Germinal center (tissue), 1 donor: ENCODE measurements around the gene ZNF341.
"Not testable (repeated sequence)": the region's sequence is repeated elsewhere in the genome, so short reads cannot be mapped to it uniquely, and the experiment has no call there.

Source experiments
- DNase-seq: peaks from one replicate; pipeline ENCODE4 v3.0.0; 2012; ENCODE audit warnings: mixed read lengths, low spot score

Gene ZNF341

DNA sequence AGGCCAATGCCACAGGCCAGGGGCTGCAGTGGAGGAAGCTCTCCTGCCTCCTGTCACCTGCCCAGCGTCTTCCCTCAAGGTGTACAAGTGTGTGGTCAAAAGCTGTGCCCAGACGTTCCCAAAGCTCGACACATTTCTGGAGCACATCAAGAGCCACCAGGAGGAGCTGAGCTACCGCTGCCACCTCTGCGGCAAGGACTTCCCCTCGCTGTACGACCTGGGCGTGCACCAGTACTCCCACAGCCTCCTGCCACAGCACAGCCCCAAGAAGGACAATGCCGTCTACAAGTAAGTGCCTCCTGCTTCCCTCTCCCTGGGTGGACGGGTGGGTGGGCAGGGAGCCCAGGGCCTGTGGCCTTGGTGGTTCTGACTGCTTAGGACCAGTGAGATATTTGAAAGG, 38.2 kb downstream of the ZNF341 start:
- no peak for DNase-seq

DNA sequence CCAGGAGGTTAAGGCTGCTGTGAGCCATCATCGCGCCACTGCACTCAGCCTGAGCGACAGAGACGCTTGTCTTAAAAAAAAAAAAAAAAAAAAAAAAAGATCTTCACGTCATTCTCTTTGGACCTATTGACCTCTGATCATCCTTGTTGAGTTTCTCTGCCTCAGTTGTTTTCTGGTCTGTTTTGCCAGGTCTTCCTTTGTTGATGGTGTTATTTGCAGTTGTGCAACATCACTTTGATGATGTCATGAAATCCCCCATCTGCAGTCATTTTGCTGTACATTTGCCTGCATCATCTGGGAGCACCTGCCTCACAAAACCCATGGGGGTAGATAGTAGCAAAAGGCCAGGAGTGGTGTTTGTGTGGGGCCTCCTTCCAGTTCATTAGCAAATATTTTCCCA, 40.1 kb downstream of the ZNF341 start:
- DNase-seq, result no peak

DNA sequence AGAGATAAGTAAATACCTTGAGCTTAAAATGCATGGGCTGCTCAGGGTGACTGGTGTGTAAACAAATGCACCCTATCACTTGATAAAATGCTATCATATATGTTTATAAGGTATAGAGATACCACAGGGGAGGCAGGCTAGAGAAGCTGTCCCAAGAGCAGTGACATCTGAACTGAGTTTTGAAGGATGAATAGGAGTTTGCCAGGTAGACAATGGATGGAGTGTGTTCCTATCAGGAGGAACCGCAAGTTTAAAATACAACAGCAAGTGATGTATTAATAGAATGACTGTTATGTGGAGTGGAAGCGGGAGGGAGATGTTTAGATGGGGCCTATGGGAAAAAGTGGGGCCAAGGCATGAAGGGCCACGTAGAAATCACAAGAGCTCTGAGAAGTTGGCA, 40.6 kb downstream of the ZNF341 start:
- DNase-seq, result no peak

DNA sequence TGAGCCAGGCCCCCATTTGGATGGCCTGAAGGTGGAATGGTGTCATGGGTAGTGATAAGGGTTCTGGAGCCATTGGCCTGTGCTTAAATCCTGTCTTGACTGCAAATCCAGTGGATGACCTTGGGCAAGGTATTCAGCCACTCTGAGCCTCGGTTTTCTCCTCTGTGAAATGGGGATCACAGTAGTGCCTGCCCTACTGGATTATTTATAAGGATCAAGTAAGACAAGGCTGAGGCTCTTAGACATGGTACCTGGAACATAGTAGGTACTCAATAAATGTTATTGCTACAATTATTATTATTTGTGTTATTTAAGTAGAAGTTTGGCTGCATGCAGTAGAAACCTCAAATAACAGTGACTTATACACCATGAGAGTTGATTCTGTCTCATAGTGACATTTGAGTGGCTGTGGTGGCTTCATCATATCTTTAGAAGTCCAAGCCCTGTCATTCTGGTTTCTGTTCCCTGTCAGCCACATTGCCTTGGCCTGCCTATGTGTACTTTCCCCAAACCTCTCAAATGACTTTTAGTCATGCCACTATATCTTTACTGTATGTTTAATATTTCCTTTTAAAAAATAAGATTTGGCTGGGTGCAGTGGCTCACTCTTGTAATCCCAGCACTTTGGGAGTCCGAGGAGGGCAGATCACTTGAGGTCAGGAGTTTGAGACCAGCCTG, 41.8 kb downstream of the ZNF341 start:
- no peak for DNase-seq

DNA sequence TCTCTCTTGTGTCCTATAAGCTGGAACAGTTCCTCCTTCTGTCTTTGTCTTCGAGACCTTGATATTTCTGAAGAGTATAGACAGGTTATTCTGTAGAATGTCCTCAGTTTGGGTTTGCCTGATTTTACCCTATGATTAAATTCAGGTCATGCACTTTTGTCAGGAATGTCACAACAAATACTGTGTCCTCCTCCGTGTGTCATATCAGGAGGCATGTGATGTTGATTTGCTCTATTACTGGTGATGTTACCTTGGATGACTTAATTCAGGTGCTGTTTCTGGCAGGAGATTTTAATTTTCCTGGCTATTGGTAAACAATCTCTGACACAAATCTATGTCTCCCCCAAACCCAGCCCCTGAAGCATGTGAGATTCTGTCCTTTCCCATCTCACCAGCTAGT, 46.0 kb downstream of the ZNF341 start:
- DNase-seq, result no peak

DNA sequence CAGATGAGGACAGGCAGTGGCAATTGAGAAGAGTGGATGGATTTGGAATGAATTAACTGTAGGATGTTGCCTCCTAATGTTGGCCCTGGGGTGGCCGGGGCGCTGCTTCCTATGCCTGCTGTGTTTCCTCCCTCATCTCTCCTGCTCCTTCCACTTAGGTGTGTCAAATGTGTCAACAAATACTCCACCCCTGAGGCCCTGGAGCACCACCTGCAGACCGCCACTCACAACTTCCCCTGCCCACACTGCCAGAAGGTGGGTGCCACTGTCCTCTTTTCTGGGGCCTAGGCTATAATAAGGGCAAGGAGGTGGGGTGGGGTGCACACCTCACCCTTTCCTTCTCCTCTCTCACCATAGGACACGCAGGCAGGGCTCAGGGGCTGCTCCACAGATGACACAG, 49.3 kb downstream of the ZNF341 start:
- no peak for DNase-seq

DNA sequence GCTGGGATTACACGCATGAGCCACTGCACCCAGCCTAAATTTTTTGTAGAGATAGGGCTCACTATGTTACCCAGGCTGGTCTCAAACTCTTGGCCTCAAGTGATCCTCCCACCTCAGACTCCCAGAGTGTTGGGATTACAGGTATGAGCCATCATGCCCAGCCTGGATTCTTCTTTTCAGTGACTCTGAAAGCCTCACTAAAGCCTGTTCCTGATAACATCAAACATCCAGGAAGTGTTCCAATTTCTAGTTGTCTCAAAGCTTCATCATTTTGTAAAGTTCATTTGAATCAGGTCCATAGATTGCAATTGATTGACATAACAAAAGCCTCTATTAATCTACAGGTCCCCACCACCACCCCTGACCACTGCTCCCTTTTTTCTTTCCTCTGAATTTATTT, 50.1 kb downstream of the ZNF341 start:
- no peak for DNase-seq

DNA sequence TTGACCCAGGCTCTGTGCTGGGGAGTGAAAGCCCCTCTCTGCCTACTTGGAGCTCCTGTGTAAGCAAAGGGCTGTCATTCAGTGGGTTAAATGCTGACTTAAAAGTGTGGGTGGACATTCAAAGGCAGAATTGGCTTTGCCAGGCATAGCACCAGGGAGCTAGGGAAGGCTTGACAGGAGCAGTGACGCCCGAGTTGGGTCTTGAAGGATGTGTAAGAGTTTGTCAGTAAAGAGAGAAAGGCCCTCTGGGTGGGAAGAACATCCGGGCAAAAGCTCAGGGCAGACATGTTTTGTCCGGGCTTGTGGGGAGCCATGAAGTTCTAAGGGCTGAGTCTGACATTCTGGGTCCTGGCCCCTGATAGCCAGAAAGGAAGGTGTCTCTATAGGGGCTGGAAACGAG, 51.5 kb downstream of the ZNF341 start:
- DNase-seq, result no peak

DNA sequence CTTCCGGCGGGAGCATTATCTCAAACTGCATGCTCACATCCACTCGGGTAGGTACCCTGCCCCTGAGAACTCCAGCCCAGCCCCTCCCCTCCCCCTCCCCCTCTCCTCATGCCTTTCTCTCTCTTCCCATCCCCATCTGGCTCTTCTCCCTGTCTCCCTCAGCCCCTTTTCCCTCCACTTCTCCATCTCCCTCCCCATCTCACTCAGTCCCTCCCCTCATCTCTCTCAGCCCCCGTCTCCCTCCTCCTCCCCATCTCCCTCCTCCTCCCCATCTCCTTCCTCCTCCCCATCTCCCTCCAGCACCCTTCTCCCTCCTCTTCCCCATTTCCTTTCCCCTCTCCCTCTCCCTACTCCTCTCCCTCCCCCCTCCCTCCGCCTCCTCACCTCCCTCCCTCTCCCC, 52.0 kb downstream of the ZNF341 start:
- no peak for DNase-seq

DNA sequence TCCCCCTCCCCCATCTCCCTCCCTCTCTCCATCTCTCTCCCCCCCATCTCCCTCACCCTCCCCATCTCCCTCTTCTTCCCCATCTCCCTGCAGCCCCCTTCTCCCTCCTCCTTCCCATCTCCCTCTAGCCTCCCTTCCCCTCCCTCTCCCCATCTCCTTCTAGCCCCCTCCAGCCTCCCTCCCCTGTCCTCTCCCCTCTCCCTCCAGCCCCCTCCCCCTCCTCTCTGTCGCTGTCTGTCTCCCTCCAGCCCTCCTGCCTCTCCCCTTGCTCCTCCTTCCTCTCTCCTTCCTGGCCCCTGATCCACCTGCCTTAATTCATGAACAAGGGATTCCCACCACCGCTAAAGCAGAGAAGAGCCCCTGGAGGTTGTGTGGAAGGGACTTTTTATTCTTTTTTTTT, 52.4 kb downstream of the ZNF341 start:
- DNase-seq, result no peak

DNA sequence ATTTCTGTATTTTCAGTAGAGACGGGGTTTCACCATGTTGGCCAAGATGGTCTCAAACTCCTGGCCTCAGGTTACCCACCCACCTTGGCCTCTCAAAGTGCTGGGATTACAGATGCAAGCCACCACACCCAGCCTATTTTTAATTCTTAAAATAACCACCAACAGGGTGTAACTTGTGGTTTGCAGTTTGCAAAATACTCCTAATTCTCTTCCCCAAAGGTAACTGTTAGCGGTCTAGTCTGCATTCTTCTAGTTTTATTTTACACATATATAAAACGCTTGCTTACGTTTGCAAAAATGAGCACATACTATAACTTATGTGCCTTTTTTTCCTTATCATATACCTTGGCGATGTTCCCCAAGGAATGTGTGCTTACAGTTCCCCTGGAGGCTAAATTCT, 53.7 kb downstream of the ZNF341 start:
- DNase-seq, result no peak

DNA sequence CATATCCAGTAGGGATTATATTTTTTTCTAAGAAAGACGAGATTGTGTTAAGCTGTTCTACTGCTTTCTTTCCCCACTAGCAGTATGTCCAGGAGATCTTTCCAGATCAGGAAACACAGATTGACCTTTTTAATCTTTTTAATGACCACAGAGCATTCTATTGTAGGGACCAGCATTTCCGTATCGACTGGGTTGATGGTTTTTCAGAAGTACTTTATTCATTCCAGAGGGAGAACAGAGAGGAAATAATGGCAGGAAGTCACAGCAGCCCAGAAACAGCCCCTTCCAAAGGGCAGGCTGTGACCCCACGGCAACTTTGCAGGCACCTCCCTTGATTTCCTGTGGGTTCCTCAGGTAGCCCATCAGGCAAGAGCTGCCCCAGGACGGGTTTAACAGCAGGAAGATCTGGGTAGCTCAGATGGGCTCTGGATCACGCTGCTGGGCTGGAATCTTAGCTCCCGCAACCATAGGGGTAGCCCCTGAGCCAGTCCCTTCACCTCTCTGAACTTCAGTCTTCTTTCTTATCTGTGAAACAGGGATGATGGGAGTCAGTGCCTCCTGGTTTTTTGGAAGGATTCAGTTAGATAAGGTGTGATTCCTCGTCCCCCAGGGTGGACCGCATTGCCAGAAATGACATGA, 55.6 kb downstream of the ZNF341 start:
- no peak for DNase-seq

DNA sequence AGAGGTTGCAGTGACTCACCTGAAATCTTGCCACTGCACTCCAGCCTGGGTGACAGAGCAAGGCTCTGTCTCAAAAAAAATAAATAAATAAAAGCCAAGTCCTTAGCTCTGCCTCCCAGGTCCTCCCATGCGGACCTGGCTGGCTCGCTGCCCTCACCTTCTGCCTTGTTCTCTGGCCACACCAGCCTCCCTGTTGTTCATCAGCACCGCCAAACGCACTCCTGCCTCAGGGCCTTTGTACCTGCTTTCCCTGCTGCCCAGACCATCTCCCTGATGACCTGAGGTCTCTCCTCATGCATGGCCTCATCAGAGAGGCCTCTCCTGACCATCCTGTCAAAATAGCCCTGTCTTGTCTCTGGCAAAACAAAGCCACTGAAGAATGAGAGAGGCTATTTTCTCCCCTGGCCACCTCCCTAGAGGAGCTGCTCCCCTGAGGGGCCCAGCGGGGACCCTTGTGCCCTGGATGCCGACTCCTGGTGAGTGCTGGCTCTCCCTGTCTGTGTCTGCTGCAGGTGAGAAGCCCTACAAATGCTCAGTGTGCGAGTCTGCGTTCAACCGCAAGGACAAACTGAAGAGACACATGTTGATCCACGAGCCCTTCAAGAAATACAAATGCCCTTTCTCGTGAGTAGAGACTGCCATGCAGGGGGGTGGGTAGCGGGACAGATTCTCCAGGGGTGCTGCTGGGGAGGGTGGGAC, 56.7 kb downstream of the ZNF341 start:
- no peak for DNase-seq

DNA sequence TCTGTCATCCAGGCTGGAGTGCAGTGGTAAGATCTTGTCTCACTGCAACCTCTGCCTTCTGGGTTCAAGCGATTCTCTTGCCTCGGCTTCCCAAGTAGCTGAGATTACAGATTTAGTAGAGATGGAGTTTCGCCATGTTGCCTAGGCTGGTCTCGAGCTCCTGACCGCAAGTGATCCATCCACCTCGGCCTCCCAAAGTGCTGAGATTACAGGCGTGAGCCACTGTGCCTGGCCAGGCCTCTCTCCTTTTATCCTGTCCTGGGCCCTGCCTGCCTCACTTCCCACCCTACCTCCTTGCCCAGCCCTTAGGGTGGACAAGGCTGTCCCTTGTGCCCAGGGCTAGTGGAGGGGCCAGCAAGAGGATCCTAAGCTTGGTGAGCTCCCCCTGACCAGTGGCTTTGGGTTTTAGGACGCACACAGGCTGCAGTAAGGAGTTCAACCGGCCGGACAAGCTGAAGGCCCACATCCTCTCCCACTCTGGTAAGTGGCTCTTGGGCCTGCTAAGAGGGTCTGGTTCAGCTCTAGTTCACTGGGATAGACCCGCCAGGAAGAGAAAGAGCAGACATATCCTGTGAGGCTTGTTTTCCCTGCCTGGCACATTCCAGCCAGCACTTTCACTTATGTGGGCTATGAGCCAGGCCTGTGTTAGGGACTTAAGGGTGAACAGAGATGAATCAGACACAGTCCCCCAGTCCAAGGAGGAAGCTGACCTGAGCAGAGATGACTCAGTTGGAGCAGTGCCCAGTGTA, 57.5 kb downstream of the ZNF341 start:
- DNase-seq, result no peak

DNA sequence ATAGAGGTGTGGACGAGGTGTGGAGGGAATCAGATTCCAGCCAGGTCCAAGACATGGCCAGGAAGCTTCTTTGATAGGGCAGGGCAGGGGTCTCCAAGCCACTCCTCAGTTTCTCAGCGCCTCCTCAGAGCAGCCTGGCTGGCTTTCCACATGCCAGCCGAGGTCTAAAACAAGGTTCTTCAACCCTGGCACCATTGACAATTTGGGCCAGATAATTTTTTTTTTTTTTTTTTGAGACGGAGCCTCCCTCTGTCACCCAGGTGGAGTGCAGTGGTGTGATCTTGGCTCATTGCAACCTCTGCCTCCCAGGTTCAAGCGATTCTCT, 58.0 kb downstream of the ZNF341 start:
- no peak for DNase-seq

DNA sequence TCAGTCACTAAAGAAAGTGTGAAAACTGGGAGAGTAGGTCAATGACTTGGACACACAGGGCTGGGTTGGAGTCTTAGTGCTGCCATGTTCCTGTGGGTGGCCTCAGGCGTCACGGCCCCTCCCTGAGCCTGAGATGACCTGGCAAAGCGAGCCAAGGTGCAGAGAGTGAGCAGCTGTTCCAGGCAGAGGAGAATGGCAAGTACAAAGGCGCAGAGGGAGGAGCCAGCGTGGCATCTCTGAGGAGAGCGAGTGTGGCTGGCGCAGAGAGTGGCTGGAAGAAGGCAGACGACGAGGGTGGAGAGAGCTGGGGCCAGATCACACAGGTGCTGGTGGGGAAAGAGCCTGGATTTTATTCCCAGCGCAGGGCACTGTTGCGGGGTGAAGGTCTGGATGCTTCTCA, 58.8 kb downstream of the ZNF341 start:
- DNase-seq, result no peak

DNA sequence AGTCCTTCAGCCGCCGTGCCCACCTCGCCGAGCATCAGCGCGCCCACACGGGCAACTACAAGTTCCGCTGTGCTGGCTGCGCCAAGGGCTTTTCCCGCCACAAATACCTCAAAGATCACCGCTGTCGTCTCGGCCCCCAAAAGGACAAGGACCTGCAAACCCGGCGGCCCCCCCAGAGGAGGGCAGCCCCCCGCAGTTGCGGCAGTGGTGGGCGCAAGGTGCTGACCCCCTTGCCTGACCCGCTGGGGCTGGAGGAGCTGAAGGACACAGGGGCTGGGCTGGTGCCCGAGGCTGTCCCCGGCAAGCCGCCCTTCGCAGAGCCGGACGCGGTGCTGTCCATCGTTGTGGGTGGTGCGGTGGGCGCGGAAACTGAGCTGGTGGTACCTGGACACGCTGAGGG, 59.2 kb downstream of the ZNF341 start:
- DNase-seq, result no peak

DNA sequence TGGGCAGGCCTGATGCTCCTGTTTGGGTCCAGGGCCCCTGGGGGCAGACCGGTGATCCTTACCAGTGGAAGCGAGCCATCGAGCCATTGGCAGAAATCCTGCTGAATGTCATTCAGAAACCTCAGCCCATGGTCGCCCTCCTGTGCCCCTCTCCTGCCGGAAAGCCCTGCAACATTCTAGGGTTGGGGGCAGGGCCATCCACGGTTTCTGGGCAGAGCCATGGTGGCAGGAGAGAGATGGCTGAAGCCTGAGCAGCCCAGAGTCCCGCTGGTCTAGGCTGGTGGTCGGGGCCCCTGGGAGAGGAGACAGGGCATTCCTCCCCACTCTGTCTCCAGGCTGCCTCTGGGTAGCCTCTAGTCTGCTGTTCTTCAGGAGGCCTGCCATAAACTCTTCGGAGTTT, 59.7 kb downstream of the ZNF341 start:
- DNase-seq, result no peak

DNA sequence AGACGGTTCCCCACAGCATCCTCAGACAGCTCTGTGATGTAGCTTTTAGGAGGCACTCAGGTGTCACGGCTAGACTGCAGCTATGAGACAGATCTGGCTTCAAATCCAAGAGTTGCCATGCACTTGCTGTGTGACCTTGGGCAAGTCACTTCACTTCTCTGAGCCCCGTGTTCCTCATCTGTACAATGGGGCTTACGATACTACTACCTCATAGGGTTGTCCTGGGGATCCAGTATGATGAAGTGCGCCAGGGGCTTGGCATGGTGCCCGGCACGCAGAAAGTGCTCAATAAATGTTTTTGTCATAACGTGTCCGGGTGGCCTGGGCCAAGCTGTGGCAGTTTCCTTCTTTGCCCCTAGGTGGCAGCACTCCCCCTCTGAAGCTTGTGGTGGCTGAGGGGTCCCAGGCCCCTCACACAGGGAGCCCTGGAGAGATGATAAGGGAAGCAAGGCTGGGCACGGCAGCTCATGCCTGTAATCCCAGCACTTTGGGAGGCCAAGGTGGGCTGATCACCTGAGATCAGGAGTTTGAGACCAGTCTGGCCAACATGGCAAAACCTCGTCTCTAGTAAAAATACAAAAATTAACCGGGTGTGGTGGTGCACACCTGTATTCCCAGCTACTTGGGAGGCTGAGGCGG, 60.3 kb downstream of the ZNF341 start:
- peak; percentile 68 for DNase-seq

DNA sequence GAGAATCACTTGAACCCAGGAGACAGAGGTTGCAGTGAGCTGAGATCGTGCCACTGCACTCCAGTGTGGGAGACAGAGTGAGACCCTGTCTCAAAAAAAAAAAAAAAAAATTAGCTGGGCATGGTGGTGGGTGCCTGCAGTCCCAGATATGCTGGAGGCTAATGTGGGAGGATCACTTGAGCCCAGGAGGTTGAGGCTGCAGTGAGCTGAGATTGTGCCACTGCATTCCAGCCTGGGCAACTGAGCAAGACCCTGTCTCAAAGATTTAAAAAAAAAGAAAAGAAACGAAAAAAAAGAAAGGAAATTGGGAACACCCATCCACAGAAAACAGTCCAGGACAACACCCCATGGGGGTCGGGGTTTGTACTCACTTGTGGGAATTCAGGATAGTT, 60.8 kb downstream of the ZNF341 start:
- not testable (repeated sequence) for DNase-seq

DNA sequence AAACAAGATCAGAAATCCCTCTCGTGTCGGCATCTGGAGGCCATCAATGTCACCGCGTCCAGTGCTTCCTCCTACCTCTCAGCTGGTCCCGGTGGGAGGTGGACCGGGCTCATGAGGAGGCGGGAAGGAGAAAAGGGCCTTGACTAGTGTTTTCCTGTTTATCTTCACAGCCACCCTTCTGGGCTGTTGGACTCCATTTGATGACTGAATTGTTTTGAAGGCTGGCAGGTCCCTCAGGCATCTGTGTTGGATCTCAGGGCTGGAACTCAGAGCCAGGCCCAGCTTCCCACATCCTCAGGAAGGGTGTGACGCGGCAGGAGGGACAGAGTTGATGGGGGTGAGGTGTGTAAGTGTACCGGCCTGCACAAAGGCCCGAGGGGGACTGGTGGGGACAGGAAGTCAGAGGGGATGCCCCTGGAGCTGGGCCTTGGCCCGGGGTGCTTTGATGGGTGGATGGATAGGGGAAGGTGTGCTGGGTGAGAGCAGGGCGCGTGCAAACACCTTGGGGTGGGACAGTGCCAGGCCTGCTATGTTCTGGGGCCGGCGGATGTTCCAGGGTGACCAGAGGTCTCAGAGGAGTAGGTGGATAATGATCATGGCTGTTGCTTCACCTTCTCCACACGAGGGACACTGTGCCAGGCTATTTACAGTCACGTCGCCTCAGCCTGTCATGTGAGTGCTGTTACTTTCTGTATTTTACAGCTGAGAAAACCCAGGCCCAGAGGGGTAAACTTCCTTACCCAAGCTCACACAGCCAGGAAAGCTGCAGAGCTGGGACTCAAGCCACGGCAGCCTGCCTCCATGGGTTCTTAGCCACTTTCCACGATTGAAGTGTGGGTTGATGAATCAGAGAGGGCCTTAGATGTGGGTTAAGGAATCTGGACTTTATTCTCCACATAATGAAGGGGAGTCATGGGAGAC, 61.5 kb downstream of the ZNF341 start:
- DNase-seq, result no peak
